ENCODE data around the gene SLC33A1.

SLC33A1 gene

GRCh38 chr3:155885292-155885691, 31.1 kb upstream of the SLC33A1 start:
- H3K27me3 ChIP-seq, result no peaks in the 10 kb centered on the region
- no peak overlapping the region for H3K4me2 ChIP-seq
- TF ChIP-seq Cebpa-rat (IDR thresholded peaks at IDR 0.05), result no peak
- H3K36me3 ChIP-seq, result peaks cover 0 to 4% (median 0%) of the 10 kb centered on the region in 11 experiments; a peak in 4 of 22 replicates
- no peak overlapping the region for H3K27ac ChIP-seq
- no peak overlapping the region for H3K4me3 ChIP-seq
- peaks cover 42 to 100% (median 100%) of the 10 kb centered on the region in 11 experiments; a peak in 21 of 22 replicates for H4K20me1 ChIP-seq
- peaks cover 23 to 45% (median 34%) of the 10 kb centered on the region in 10 experiments for H3K4me1 ChIP-seq
- no peaks in the 10 kb centered on the region for H3K9me3 ChIP-seq (replicated peaks in 1 of 11)
- no peak overlapping the region for H3K9ac ChIP-seq

- Histone ChIP-seq H3K4me3 (no peak overlapping the region), H3K4me1 (peaks cover 23 to 40% (median 31%) of the 10 kb centered on the region in 10 experiments), H3K9ac (no peak overlapping the region), H3K4me2 (0 out of 22 replicates have a peak overlapping the region, but pooled peaks of 1 of the 11 experiments have one; percentile 9), H3K27me3 (no peaks in the 10 kb centered on the region), H3K36me3 (peaks cover 0 to 6% (median 0%) of the 10 kb centered on the region in 11 experiments; a peak in 5 of 22 replicates), H3K9me3 (replicated peaks in 1 of 11) (peaks cover 0 to 4% (median 0%) of the 10 kb centered on the region in 11 experiments; a peak in 2 of 22 replicates), H3K27ac (no peak overlapping the region), H4K20me1 (peaks cover 43 to 100% (median 100%) of the 10 kb centered on the region in 11 experiments; a peak in 21 of 22 replicates)
- TF ChIP-seq Cebpa-rat (IDR thresholded peaks at IDR 0.05), result no peak
Measured at GRCh38 chr3:155884292-155884691, 30.1 kb upstream of the SLC33A1 start.

GRCh38 chr3:155880286-155880685, 26.1 kb upstream of the SLC33A1 start:
- Histone ChIP-seq H3K4me1 (peaks cover 12 to 32% (median 25%) of the 10 kb centered on the region in 10 experiments; a peak in 19 of 20 replicates), H3K27ac (no peak overlapping the region), H4K20me1 (peaks cover 46 to 100% (median 98%) of the 10 kb centered on the region in 11 experiments; a peak in 20 of 22 replicates), H3K27me3 (no peaks in the 10 kb centered on the region), H3K36me3 (peaks cover 0 to 40% (median 17%) of the 10 kb centered on the region in 11 experiments; a peak in 14 of 22 replicates), H3K4me2 (peak overlapping the region in 8 of 11 experiments; percentile 2 to 74 (median 24); a peak in 11 of 22 replicates), H3K9me3 (replicated peaks in 1 of 11) (peaks cover 0 to 23% (median 0%) of the 10 kb centered on the region in 11 experiments; a peak in 5 of 22 replicates), H3K9ac (no peak overlapping the region), H3K4me3 (no peak overlapping the region)
- no peak for TF ChIP-seq Cebpa-rat (IDR thresholded peaks at IDR 0.05)

- Histone ChIP-seq H3K9me3 (replicated peaks in 1 of 11) (peaks cover 0 to 23% (median 0%) of the 10 kb centered on the region in 11 experiments; a peak in 5 of 22 replicates), H3K9ac (no peak overlapping the region), H4K20me1 (peaks cover 49 to 100% (median 98%) of the 10 kb centered on the region in 11 experiments; a peak in 20 of 22 replicates), H3K27ac (no peak overlapping the region), H3K4me3 (no peak overlapping the region), H3K27me3 (no peaks in the 10 kb centered on the region), H3K36me3 (peaks cover 0 to 59% (median 23%) of the 10 kb centered on the region in 11 experiments; a peak in 14 of 22 replicates), H3K4me1 (peaks cover 24 to 49% (median 39%) of the 10 kb centered on the region in 10 experiments), H3K4me2 (0 out of 22 replicates have a peak overlapping the region, but pooled peaks of 1 of the 11 experiments have one; percentile 7)
- TF ChIP-seq Cebpa-rat (IDR thresholded peaks at IDR 0.05), result no peak
Measured at GRCh38 chr3:155876503-155876902, 22.3 kb upstream of the SLC33A1 start.

- H3K9ac ChIP-seq, result no peak overlapping the region
- peaks cover 0 to 23% (median 0%) of the 10 kb centered on the region in 11 experiments; a peak in 5 of 22 replicates for H3K9me3 ChIP-seq (replicated peaks in 1 of 11)
- H3K4me3 ChIP-seq, result no peak overlapping the region
- H4K20me1 ChIP-seq, result peaks cover 44 to 100% (median 96%) of the 10 kb centered on the region in 11 experiments; a peak in 20 of 22 replicates
- no peak overlapping the region for H3K27ac ChIP-seq
- H3K4me1 ChIP-seq, result peaks cover 19 to 45% (median 35%) of the 10 kb centered on the region in 10 experiments
- peaks cover 0 to 59% (median 23%) of the 10 kb centered on the region in 11 experiments; a peak in 14 of 22 replicates for H3K36me3 ChIP-seq
- no peaks in the 10 kb centered on the region for H3K27me3 ChIP-seq
- peak overlapping the region in 1 of 11 experiments; percentile 7; a peak in 1 of 22 replicates for H3K4me2 ChIP-seq
- TF ChIP-seq Cebpa-rat (IDR thresholded peaks at IDR 0.05), result no peak
Measured at GRCh38 chr3:155876037-155876436, 21.8 kb upstream of the SLC33A1 start.

GRCh38 chr3:155872904-155873646, 18.8 kb upstream of the SLC33A1 start:
- peak in 3 of 11 experiments; percentile 19 to 64 (median 55); a peak in 3 of 22 replicates for TF ChIP-seq Cebpa-rat (IDR thresholded peaks at IDR 0.05)
- H3K4me2 ChIP-seq, result peak overlapping the region; percentile 76 to 92 (median 88)
- peaks cover 26 to 74% (median 66%) of the 10 kb centered on the region in 11 experiments; a peak in 20 of 22 replicates for H4K20me1 ChIP-seq
- H3K27me3 ChIP-seq, result no peaks in the 10 kb centered on the region
- H3K36me3 ChIP-seq, result peaks cover 0 to 46% (median 22%) of the 10 kb centered on the region in 11 experiments; a peak in 13 of 22 replicates
- peak overlapping the region in 10 of 11 experiments; percentile 37 to 99 (median 97); a peak in 19 of 22 replicates for H3K27ac ChIP-seq
- H3K9ac ChIP-seq, result peak overlapping the region; percentile 62 to 100 (median 97)
- H3K4me3 ChIP-seq, result peak overlapping the region; percentile 88 to 99 (median 97); a peak in 17 of 20 replicates
- peaks cover 23 to 39% (median 32%) of the 10 kb centered on the region in 10 experiments for H3K4me1 ChIP-seq
- peaks cover 0 to 9% (median 0%) of the 10 kb centered on the region in 11 experiments; a peak in 2 of 22 replicates for H3K9me3 ChIP-seq (replicated peaks in 1 of 11)

- H3K4me1 ChIP-seq, result peaks cover 23 to 39% (median 32%) of the 10 kb centered on the region in 10 experiments
- H3K9me3 ChIP-seq (replicated peaks in 1 of 11), result no peaks in the 10 kb centered on the region
- H3K4me2 ChIP-seq, result peak overlapping the region; percentile 76 to 92 (median 88)
- H4K20me1 ChIP-seq, result peaks cover 19 to 61% (median 54%) of the 10 kb centered on the region in 11 experiments; a peak in 20 of 22 replicates
- peak overlapping the region; percentile 88 to 99 (median 97) for H3K4me3 ChIP-seq
- H3K9ac ChIP-seq, result peak overlapping the region; percentile 94 to 100 (median 98)
- H3K36me3 ChIP-seq, result peaks cover 0 to 32% (median 15%) of the 10 kb centered on the region in 11 experiments; a peak in 11 of 22 replicates
- H3K27me3 ChIP-seq, result no peaks in the 10 kb centered on the region
- peak overlapping the region; percentile 87 to 99 (median 97) for H3K27ac ChIP-seq
- TF ChIP-seq Cebpa-rat (IDR thresholded peaks at IDR 0.05), result no peak
Measured at GRCh38 chr3:155871746-155872158, 17.5 kb upstream of the SLC33A1 start.

GRCh38 chr3:155870945-155871745, 16.9 kb upstream of the SLC33A1 start:
- Histone ChIP-seq H4K20me1 (peaks cover 16 to 55% (median 48%) of the 10 kb centered on the region in 11 experiments; a peak in 20 of 22 replicates), H3K36me3 (peaks cover 0 to 27% (median 11%) of the 10 kb centered on the region in 11 experiments; a peak in 11 of 22 replicates), H3K27me3 (no peaks in the 10 kb centered on the region), H3K4me1 (peaks cover 23 to 38% (median 32%) of the 10 kb centered on the region in 10 experiments), H3K9ac (peak overlapping the region; percentile 94 to 100 (median 98)), H3K27ac (peak overlapping the region; percentile 87 to 99 (median 97)), H3K4me3 (peak overlapping the region; percentile 88 to 99 (median 97)), H3K4me2 (peak overlapping the region; percentile 76 to 92 (median 88)), H3K9me3 (replicated peaks in 1 of 11) (no peaks in the 10 kb centered on the region)
- TF ChIP-seq Cebpa-rat (IDR thresholded peaks at IDR 0.05), result no peak

All from BLaER1 treated with 17β-estradiol and CSF1 and Interleukin-3, amounts not matched to agents 10 nM and 100 nM (cell line).